Prostate gland (tissue), 2 donors: ENCODE results near the gene MEIS2.

ENCODE experiments used
- CTCF ChIP-seq, 4 experiments: fragments of 200-600 bp in 2 of 4; fragments of 450-650 bp in 2 of 4; sonication (generic) in 2 of 4; IDR thresholded peaks; 1 replicate in 3 of 4; 2 replicates in 1 of 4; pipeline ENCODE4 v1.5.1; 2016 to 2019; ENCODE audit warnings: antibody characterized with exemption in 4 of 4, mild to moderate bottlenecking in 2 of 4, moderate library complexity in 2 of 4
- POLR2A ChIP-seq: fragments of 450-650 bp; IDR thresholded peaks from one replicate; pipeline ENCODE4 v1.6.1; 2016; ENCODE audit warnings: antibody characterized with exemption, mild to moderate bottlenecking
- POLR2AphosphoS5 ChIP-seq: sonication (generic); formaldehyde crosslinking; IDR thresholded peaks from one replicate; pipeline ENCODE4 v1.6.1; 2017; ENCODE audit warnings: antibody characterized with exemption

- TF ChIP-seq CTCF (IDR thresholded peaks at IDR 0.05) (no peak), POLR2AphosphoS5 (no peak), POLR2A (no peak)
These were observed 194.4 kb downstream of the MEIS2 start for GRCh38 chr15:36905908-36906307.
